GM19455 (cell line): ENCODE measurements around the gene COL3A1.

ENCODE experiments used
- ATAC-seq: cut with Tn5 transposase; IDR thresholded peaks from one replicate; pipeline ENCODE4 v1.9.1; 2021; ENCODE audit not compliant: unreplicated experiment

COL3A1 gene

GRCh38 chr2:188974164-188974563 lies at the start of gene COL3A1:
Gene COL3A1, plus strand, starts transcription at chr2:188974373. Its CDS starts 117 bp downstream, at chr2:188974490.
- ATAC-seq: no peak

DNA sequence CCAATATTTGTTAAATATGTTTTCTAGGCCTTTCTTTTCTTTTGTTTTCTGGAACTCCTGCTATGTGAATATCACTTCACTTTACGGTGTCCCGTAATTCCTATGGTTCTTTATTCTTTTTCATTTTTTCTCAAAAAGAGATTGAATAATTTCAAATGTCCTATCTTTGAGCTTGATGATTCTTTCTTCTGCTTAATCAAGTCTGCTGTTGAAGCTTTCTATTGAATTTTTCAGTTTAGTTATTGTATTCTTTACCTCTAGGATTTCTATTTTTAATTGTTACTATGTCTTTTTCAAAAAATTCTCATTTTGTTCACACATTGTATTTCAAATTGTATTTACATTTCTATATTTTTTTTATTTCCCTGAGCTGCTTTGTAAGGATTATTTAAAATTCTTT lies 45.5 kb upstream of the COL3A1 start:
- no peak for ATAC-seq

GRCh38 chr2:188931361-188931760 lies 42.8 kb upstream of the COL3A1 start:
- ATAC-seq: no peak

GRCh38 chr2:188937228-188938220 lies 36.6 kb upstream of the COL3A1 start:
- no peak for ATAC-seq

DNA sequence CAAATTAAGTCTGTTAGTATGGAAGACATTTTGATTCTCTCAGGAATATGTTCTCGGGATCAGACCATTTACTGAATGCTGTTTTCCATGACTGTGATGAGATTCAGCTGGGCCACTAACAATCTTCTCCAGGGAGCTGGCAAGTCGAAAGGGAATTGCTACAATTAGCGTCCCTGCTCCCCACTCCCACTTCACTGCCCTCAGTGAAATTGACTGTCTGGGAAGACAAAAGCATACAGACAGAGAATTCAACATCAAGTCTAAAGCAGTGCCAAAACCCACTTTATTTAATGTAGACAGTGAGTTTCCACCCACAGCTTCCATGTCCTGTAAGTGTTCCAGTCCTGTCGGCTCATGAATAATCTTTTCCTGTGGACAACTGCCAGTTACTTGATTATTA lies 34.0 kb upstream of the COL3A1 start:
- ATAC-seq: no peak

- ATAC-seq: no peak
Measured at GRCh38 chr2:188944442-188944841, 29.7 kb upstream of the COL3A1 start.

GRCh38 chr2:188949046-188949818 lies 24.9 kb upstream of the COL3A1 start:
- ATAC-seq: no peak

GRCh38 chr2:188952901-188953300 lies 21.3 kb upstream of the COL3A1 start:
- ATAC-seq: no peak

DNA sequence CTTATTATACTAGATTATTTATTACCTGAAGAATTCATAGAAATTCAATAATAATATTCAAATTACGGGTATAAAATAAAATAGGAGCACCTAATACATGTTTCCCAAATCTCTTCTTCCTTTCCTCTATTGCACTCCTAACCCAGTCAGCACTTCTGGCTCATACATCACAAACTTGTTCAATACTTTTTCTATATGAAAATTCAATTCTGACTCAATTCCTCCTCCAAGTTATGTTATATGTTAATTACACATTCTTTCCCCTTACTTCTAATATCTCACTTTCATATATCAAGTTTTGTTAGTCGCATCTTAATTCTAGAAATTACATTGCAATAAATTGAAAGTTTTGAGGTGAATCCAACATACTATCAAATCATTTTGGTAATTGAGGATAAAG lies 17.9 kb upstream of the COL3A1 start:
- ATAC-seq: no peak

- no peak for ATAC-seq
Measured at GRCh38 chr2:188956961-188957360, 17.2 kb upstream of the COL3A1 start.

DNA sequence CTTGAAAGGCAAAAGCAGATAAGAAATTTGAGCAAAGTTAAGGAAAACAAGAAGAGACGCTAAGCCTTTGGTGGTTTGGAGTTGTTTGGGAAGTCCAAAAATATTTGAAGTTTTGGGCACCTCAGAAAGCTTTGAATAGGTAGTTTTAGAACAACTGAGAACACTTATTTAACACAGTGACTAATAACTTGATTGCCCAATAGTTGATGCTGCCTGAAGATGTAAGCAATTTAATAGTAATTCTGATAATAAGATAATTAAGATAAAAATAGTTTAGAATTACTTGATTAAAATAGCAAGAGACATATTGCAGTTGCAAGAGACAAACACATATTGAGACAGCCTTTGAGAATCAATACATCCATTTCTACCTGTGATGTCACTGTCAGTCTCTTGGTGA lies 16.5 kb upstream of the COL3A1 start:
- ATAC-seq: no peak

DNA sequence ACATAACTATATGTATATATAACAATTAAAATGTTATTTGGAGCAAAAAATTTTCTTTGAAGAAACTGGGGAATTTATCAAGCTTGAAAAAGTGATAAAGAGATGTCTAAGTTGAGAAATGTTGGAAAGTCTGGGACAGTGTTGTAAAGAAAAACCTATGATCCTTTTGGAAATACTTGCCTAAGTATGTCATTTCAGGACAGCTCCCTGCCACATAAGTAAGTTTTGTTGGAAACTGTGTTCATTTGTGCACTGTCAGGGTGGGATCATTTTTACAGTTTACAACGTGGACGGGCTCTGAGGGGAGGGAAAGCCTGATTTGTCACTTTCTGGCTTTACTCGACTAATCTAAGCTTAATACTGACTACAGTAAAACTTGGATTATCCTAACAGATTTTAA lies 10.4 kb upstream of the COL3A1 start:
- no peak for ATAC-seq

GRCh38 chr2:188964976-188965546 lies 9.1 kb upstream of the COL3A1 start:
- ATAC-seq: no peak

- ATAC-seq: no peak
Measured at GRCh38 chr2:188965563-188965962, 8.6 kb upstream of the COL3A1 start.

- no peak for ATAC-seq
Measured at GRCh38 chr2:188966079-188966571, 8.0 kb upstream of the COL3A1 start.

DNA sequence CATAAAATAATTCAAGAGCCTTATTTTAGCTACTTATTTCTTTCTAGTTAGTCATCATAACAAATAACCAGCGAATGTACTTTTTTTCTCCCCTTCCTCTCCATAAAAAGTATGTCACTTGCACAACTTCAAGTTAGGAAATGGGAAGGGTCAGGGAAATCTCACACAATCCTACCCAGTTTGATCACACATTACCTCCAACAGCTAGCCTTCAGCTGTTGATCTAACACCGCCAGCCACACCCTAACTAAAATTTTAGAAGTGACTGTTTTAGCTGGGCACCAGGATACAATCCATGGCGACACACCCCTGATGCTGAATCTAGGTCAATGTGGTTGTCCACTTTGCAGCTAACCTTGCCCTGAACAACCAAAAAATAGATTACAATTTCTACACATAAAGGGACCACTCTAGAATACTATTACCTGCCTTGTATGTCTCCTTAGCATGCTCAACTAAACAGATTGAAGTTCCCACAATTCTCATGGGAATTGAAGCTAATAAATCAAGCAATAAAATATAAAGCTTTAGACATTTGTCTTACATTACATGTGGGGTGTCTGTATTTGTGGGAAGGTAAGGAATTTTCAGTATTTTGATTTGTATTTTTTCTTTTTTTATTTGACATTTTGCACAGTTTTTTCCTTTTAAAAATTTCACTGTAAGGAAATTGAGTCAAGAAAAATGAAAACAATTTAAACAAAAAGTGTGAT lies 7.3 kb upstream of the COL3A1 start:
- ATAC-seq: no peak

DNA sequence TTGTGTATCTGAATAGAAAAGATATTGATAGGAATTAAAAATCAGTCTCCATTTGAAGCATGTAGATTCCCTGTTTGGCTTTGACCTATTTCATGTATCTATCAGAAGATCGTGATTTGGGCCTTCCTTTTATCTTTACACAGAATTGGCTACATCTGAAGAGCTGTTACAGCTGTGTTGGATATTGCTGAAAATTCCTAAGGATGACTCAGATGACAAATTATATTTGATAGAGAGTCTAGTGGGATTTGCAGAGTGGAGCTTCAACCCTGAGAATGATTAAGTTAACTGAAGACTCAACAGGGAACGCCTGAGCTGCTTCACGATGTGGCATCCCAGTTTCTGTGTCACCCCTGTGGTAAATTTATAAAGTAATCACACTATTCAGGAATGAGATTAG lies 4.9 kb upstream of the COL3A1 start:
- ATAC-seq: no peak

GRCh38 chr2:188969651-188970050 lies 4.5 kb upstream of the COL3A1 start:
- ATAC-seq: no peak

GRCh38 chr2:188970211-188970610 lies 4.0 kb upstream of the COL3A1 start:
- no peak for ATAC-seq

DNA sequence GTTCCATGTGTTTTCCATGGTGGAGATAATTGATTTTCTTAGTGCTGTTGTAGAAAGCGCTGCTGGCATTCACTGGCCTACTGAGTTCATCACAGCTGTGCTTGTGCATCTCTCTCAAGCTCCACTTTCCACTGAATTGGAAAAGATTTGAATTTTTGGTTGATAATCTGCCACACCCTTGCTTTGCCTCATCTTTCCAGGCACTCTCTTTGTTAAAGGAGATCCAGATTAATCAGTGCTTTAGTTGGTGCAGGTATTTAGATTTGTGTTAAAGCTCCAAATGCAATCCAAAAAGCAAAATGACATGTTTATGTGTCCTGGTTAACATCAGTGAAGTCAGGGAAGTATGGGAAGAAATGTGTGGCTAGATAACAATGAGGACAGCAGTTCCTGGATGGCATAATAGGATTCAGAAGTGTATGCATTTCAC lies 2.7 kb upstream of the COL3A1 start:
- ATAC-seq: no peak

- ATAC-seq: no peak
Measured at GRCh38 chr2:188973641-188974040, 532 bp upstream of the COL3A1 start.
